OCI-LY1 (cell line): ENCODE data around the gene DLD.

Experiments
- H2AFZ ChIP-seq: fragments of 200-600 bp; sonication (generic), shearing (Covaris generic); 2 replicates; pipeline ENCODE4 v1.6.0; 2014; ENCODE audit warnings: antibody characterized with exemption, mild to moderate bottlenecking, low read length
- H3F3A ChIP-seq: fragments of 200-600 bp; sonication (generic), shearing (Covaris generic); 2 replicates; pipeline ENCODE4 v1.6.0; 2014; ENCODE audit warnings: mild to moderate bottlenecking, antibody characterized with exemption, low read length, moderate library complexity; ENCODE audit not compliant: insufficient read depth
- H3K27ac ChIP-seq: fragments of 200-600 bp; sonication (generic); 2 replicates; pipeline ENCODE4 v1.5.1; 2014; ENCODE audit warnings: low read length, mixed run types, mild to moderate bottlenecking, low read depth; ENCODE audit not compliant: poor library complexity, severe bottlenecking
- H3K27me3 ChIP-seq: fragments of 200-600 bp; sonication (generic); 2 replicates; pipeline ENCODE4 v1.6.0; 2014; ENCODE audit warnings: antibody characterized with exemption, mild to moderate bottlenecking, low read length, moderate library complexity; ENCODE audit not compliant: insufficient read depth
- H3K36me3 ChIP-seq: fragments of 200-600 bp; sonication (generic); 2 replicates; pipeline ENCODE4 v1.6.1; 2014; ENCODE audit warnings: mild to moderate bottlenecking, antibody characterized with exemption, low read length, moderate library complexity, mixed read lengths; ENCODE audit not compliant: insufficient read depth
- H3K4me1 ChIP-seq: fragments of 200-600 bp; sonication (generic); 2 replicates; pipeline ENCODE4 v1.5.1; 2014; ENCODE audit warnings: mild to moderate bottlenecking, low read length, moderate library complexity; ENCODE audit not compliant: insufficient read depth, severe bottlenecking
- H3K4me2 ChIP-seq: fragments of 200-600 bp; sonication (generic), shearing (Covaris generic); 2 replicates; pipeline ENCODE4 v1.6.1; 2014; ENCODE audit warnings: low read length
- H3K4me3 ChIP-seq: fragments of 200-600 bp; sonication (generic); 2 replicates; pipeline ENCODE4 v1.5.1; 2014; ENCODE audit warnings: low read length, low read depth, mild to moderate bottlenecking, mixed read lengths; ENCODE audit not compliant: poor library complexity, severe bottlenecking
- H3K79me2 ChIP-seq: fragments of 200-600 bp; shearing (Covaris generic); 2 replicates; pipeline ENCODE4 v1.6.1; 2016; ENCODE audit warnings: mixed run types, low read length, mixed read lengths; ENCODE audit not compliant: insufficient read depth
- H3K9ac ChIP-seq: fragments of 200-600 bp; sonication (generic), shearing (Covaris generic); 2 replicates; pipeline ENCODE4 v1.6.1; 2014; ENCODE audit warnings: mild to moderate bottlenecking, low read length, mixed read lengths
- H3K9me2 ChIP-seq: fragments of 200-600 bp; sonication (generic), shearing (Covaris generic); 2 replicates; pipeline ENCODE4 v1.6.1; 2014; ENCODE audit warnings: low read depth, mild to moderate bottlenecking, low read length, mixed read lengths
- H3K9me3 ChIP-seq: fragments of 200-600 bp; shearing (Covaris generic); 2 replicates; pipeline ENCODE4 v1.6.1; 2014; ENCODE audit warnings: low read length, mixed read lengths
- H4K20me1 ChIP-seq: fragments of 200-600 bp; sonication (generic), shearing (Covaris generic); 2 replicates; pipeline ENCODE4 v1.6.0; 2016; ENCODE audit warnings: mild to moderate bottlenecking, low read length; ENCODE audit not compliant: insufficient read depth
- CTCF ChIP-seq: fragments of 200-600 bp; sonication (generic), shearing (Covaris generic); IDR thresholded peaks from 2 replicates; pipeline ENCODE4 v1.5.1; 2017; ENCODE audit warnings: mild to moderate bottlenecking, antibody characterized with exemption, low read length, moderate library complexity, mixed read lengths
- EZH2 ChIP-seq: fragments of 200-600 bp; sonication (generic), shearing (Covaris generic); IDR thresholded peaks from 2 replicates; pipeline ENCODE4 v1.8.0; 2017; ENCODE audit warnings: borderline replicate concordance, mixed run types, mild to moderate bottlenecking, antibody characterized with exemption, low read length, moderate library complexity, mixed read lengths

Gene DLD

GRCh38 chr7:107969856-107970255 is 78.9 kb downstream of the DLD start:
- no peaks in the 10 kb centered on the region for H3F3A ChIP-seq

More at GRCh38 chr7:107969856-107970255, 78.9 kb downstream of the DLD start:
- Histone ChIP-seq H3K36me3 (no peaks in the 10 kb centered on the region), H3K9me2 (no peaks in the 10 kb centered on the region), H3K9ac (no peak overlapping the region), H3K4me2 (no peak overlapping the region), H3K9me3 (no peaks in the 10 kb centered on the region), H2AFZ (no peak overlapping the region), H3K4me3 (no peak overlapping the region), H4K20me1 (no peaks in the 10 kb centered on the region), H3K79me2 (no peaks in the 10 kb centered on the region), H3K27me3 (0 out of 2 replicates have a peak, but pooled peaks cover 3% of the 10 kb centered on the region), H3K27ac (no peak overlapping the region), H3K4me1 (no peaks in the 10 kb centered on the region)
- no peak for TF ChIP-seq CTCF
- no peak for TF ChIP-seq EZH2
